Adrenal gland (tissue), 5 donors: ENCODE measurements around the gene BCAT1.

Experiments used
- POLR2A ChIP-seq, 2 donors: fragments of 450-650 bp; IDR thresholded peaks; one replicate each; pipeline ENCODE4 v1.6.1; 2017; ENCODE audit warnings: antibody characterized with exemption in 2 of 2, mild to moderate bottlenecking in 2 of 2, moderate library complexity in 1 of 2
- TF ChIP-seq, protein P1 (sequence below), 6 experiments: fragments of 450-650 bp in 4 of 6; fragments of 200-600 bp in 2 of 6; sonication (generic) in 1 of 6; IDR thresholded peaks; 1 replicate in 5 of 6; 2 replicates in 1 of 6; pipeline versions ENCODE4 v1.5.1 to v1.8.0; 2016 to 2021; ENCODE audit warnings: antibody characterized with exemption in 6 of 6, mild to moderate bottlenecking in 2 of 6, moderate library complexity in 1 of 6
- donor health status: DM: no; HTN: no; CAD: no.

DNA sequence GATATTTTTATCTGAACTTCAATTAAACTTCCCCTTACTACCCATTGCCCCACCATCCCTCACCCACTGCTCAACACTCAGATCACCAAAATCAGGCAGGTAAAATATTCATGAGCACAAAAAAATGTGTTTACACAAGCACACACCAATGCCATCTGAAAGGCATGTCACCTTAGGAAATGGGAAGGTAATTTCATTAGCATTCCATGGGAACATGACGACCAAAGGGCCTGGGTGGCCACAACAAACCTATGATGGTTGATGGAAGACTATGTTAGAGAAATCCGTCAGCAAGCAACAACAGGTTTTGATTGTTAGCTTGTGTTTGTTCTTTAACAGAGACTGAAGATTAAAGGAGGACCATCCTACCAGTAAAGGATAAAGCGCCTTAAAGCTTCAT, 97.6 kb downstream of the BCAT1 start:
- TF ChIP-seq, protein P1, sequence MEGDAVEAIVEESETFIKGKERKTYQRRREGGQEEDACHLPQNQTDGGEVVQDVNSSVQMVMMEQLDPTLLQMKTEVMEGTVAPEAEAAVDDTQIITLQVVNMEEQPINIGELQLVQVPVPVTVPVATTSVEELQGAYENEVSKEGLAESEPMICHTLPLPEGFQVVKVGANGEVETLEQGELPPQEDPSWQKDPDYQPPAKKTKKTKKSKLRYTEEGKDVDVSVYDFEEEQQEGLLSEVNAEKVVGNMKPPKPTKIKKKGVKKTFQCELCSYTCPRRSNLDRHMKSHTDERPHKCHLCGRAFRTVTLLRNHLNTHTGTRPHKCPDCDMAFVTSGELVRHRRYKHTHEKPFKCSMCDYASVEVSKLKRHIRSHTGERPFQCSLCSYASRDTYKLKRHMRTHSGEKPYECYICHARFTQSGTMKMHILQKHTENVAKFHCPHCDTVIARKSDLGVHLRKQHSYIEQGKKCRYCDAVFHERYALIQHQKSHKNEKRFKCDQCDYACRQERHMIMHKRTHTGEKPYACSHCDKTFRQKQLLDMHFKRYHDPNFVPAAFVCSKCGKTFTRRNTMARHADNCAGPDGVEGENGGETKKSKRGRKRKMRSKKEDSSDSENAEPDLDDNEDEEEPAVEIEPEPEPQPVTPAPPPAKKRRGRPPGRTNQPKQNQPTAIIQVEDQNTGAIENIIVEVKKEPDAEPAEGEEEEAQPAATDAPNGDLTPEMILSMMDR (IDR thresholded peaks at IDR 0.05), result no peak
- no peak for TF ChIP-seq POLR2A (IDR thresholded peaks at IDR 0.05)
